Stimulated activated CD4-positive, alpha-beta T cell treated with anti-CD3 and anti-CD28 coated beads, Interleukin-4, amount 100 ng/mL, for 24 hours (primary cell): ENCODE results near the gene GPC5.

Source experiments
- DNase-seq: peaks from one replicate; pipeline ENCODE4 v3.0.0-alpha.2; 2020

The GPC5 gene

GRCh38 chr13:91598655-91599054, 200.2 kb downstream of the GPC5 start:
- no peak for DNase-seq

- DNase-seq, result no peak
Measured at GRCh38 chr13:91601273-91601672, 202.9 kb downstream of the GPC5 start.

DNA sequence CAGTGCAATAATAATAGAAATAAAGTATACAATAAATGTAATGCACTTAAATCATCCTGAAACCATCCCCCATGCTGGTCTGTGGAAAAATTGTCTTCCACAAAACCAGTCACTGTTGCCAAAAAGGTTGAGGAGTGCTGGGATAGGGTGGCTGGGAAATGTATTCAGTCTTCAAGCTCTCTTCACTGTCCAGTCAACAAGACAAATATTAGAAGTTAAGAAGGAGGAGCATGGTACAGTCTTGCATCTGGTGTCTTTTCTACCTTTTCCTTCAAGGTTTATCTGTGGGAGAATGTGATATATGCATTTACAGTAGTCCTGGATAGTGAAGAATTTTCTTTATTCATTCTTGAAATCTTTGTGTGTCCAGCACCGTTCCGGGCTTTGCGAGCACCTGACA, 203.4 kb downstream of the GPC5 start:
- DNase-seq, result no peak

- DNase-seq, result no peak
Measured at GRCh38 chr13:91609353-91609752, 210.9 kb downstream of the GPC5 start.

- no peak for DNase-seq
Measured at GRCh38 chr13:91618315-91618714, 219.9 kb downstream of the GPC5 start.

GRCh38 chr13:91620670-91621141, 222.3 kb downstream of the GPC5 start:
- no peak for DNase-seq

GRCh38 chr13:91621161-91621560, 222.7 kb downstream of the GPC5 start:
- DNase-seq, result no peak

DNA sequence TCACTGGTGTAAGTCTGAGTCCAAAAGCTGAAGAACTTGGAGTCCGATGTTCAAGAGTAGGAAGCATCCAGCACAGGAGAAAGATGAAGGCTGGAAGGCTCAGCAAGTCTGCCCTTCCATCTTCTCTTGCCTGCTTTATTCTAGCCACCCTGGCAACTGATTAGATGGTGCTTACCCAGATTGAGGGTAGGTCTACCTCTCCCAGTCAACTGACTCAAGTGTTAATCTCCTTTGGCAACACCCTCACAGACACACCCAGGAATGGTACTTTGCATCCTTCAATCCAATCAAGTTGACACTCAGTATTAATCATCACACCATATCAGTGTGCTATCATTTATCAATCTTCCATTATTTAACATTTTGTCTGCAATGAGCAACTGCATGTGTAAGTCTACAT, 223.5 kb downstream of the GPC5 start:
- no peak for DNase-seq

DNA sequence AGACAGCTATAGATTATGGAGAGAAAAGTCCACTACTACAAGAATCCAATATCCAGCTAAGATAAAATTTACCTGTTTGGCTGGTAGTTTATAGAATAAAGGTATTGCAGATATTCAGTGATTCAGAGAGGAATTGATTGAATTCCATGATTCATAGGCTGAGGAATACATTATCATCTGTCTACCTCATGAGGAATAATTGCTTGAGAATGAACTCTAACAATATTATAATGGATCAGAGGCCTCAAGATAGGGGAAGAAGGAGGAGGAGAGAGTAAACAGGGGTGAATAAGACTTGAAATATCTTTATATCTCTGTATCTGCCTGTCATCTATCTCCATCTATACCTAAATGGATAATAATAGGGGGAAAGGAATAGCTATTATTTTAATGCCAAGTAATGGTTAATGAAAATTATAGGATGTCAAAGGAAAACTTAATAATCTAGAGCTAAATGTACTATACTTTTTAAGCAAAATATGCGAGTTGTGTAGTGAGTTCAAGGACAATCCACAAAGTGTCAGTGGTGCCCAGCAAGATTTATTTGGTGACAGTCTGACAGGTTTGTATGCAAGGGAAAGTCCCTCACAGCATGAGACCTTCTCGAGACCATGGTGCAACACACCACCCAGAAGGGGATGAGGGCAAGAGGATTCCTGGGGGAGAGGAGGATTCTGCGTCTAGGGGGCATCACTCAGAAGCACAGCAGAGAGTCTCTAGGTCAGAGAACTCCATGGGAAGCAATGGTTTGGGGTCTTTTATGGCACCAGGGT, 224.5 kb downstream of the GPC5 start:
- no peak for DNase-seq

GRCh38 chr13:91627952-91628739, 229.7 kb downstream of the GPC5 start:
- DNase-seq, result no peak

- DNase-seq, result no peak
Measured at GRCh38 chr13:91630946-91631345, 232.5 kb downstream of the GPC5 start.

DNA sequence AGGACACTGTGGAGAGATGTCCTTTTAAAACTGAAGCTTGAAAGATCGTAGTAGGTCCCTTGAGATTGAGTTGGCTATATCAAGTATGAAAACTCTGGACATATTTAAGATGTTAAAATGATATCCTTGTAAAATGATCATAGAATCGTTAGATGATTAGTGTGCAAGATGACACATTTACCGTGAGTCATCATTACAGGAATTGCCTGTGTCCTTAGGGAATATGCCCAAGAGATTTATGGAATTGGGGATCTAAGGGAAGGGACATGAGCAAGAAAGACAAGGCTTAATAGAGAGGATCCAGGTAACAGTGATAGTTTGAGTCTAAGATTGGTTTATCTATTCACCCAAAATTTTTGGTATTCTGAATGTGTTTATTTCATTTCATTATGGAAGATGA, 233.7 kb downstream of the GPC5 start:
- DNase-seq, result no peak

DNA sequence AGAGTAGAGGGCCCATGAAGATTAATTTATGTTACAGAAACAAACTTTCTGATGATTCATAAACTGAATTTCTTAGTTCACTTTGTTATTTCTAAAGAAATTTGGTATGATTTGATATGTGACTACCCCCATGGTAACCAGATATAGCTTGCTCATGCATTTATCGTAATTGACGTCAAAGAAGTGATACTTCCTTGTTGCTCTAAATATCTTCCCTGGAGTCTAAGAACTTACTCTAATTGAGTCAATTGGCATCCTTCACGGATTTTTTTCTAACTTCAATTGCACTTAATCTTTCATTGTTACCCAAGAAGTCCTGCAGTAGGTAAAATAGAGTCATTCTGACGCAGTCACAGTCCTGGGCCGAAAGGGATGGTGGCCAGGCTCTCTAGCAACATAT, 240.9 kb downstream of the GPC5 start:
- DNase-seq, result no peak

- no peak for DNase-seq
Measured at GRCh38 chr13:91643394-91643793, 245.0 kb downstream of the GPC5 start.

- no peak for DNase-seq
Measured at GRCh38 chr13:91644806-91645205, 246.4 kb downstream of the GPC5 start.

DNA sequence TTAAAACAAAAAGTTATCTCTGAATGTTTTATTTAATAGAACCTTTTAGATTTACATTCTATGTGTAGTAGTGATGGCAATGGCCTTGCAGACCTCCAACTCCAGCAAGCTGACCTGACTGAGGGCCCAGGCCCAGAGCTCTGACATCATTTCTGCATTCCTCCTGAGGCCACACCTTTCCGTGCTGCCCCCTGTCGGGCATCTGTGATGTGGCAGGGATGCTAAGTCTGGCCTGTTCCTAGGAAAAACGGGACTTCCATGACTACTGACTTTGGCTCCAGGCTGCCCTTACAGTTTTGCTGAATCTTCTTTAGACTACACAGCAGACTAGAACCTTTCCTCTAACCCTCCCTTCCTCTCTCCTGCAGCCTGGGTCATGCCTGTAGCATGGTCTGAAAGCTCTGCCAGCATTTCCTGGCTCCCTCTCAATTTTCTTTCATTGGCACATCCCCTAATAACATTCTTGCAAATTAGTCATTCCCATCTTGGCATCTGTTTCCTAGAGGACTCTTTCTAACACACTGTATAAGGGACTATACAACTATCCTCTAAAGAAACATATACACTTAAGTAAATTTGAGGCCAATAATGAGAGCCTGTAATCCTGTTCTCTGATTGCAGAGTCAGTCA, 249.1 kb downstream of the GPC5 start:
- no peak for DNase-seq

DNA sequence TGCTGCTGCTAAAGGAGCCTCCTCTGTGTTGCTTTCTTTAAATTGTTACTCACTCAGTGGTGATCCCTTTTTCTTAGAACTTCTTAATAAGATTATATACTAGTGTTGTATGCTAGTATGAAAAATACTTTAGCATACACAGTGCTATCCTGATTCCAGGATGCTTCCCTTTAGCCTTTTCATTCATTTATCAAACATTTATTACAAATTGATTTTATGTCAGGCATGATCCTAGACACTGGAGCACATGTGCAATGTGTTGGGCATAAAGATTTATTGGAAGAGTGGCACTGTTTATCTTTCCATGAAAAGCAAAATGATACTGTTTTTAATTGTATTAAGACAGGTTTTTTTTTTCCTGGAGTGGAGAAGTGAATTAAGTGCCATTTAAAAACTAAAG, 249.6 kb downstream of the GPC5 start:
- no peak for DNase-seq

GRCh38 chr13:91649456-91649855, 251.0 kb downstream of the GPC5 start:
- no peak for DNase-seq

- no peak for DNase-seq
Measured at GRCh38 chr13:91652404-91653301, 254.2 kb downstream of the GPC5 start.

GRCh38 chr13:91655731-91656130, 257.3 kb downstream of the GPC5 start:
- no peak for DNase-seq

DNA sequence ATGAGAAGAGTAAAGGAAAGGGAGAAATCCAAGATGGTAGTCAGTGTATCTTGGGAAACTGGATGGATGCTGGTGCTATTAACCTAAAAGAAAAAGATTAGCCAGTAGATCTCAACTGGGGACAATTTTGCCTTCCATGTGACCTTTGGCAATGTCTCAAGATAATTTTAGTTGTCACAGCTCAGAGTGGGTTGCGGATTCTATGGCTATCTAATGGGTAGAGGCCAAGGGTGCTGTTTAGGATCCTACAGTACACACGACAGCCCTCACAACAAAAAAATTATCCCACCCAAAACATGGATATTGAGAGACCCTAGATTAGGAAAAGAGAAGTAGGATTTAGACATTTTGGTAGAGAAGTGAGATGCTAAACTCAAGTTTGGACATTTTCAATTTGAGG, 258.9 kb downstream of the GPC5 start:
- no peak for DNase-seq

- DNase-seq, result no peak
Measured at GRCh38 chr13:91659256-91660075, 261.0 kb downstream of the GPC5 start.
